OCI-LY7 (cell line): ENCODE data around the gene SPATA12.

Source experiments
- EZH2phosphoT487 ChIP-seq: fragments of 200-600 bp; sonication (generic); IDR thresholded peaks from 2 replicates; pipeline ENCODE4 v1.6.1; 2018; ENCODE audit warnings: low read depth, borderline replicate concordance, mild to moderate bottlenecking, mixed run types, antibody characterized with exemption, low read length, moderate library complexity, mixed read lengths
- TF ChIP-seq, protein P1 (sequence below): fragments of 200-600 bp; sonication (generic); conservative IDR thresholded peaks from 2 replicates; pipeline ENCODE4 v1.5.1; 2014; ENCODE audit warnings: mild to moderate bottlenecking, antibody characterized with exemption, low read length, moderate library complexity, mixed read lengths

DNA sequence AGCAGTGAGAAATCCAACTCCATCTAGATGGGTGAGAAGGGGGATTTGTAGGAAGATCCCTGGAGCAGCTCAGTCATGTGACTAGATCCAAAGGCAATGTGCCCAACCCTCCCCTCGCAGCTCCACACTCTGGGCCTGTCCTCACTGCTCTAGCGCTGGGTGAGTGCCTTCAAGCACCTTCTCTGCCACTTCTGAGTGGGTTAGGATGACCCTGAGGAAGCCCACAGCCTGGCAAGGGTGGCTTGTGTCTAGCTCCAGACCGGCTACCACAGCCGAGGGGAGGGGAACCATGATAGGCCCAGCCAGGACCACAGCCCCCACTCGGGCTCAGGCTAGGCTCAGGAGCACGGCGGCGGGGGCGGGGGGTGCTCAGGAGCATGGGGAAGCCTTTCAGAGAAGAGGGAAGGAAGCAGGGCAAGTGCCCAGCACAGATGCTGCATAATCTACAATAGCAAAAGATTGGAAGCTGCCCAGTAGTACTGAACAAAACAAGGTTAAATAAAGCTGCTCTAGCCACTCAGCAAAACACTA is 1.7 kb downstream of the SPATA12 start:
- TF ChIP-seq, protein P1, sequence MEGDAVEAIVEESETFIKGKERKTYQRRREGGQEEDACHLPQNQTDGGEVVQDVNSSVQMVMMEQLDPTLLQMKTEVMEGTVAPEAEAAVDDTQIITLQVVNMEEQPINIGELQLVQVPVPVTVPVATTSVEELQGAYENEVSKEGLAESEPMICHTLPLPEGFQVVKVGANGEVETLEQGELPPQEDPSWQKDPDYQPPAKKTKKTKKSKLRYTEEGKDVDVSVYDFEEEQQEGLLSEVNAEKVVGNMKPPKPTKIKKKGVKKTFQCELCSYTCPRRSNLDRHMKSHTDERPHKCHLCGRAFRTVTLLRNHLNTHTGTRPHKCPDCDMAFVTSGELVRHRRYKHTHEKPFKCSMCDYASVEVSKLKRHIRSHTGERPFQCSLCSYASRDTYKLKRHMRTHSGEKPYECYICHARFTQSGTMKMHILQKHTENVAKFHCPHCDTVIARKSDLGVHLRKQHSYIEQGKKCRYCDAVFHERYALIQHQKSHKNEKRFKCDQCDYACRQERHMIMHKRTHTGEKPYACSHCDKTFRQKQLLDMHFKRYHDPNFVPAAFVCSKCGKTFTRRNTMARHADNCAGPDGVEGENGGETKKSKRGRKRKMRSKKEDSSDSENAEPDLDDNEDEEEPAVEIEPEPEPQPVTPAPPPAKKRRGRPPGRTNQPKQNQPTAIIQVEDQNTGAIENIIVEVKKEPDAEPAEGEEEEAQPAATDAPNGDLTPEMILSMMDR, result no peak
- no peak for TF ChIP-seq EZH2phosphoT487
